Measurements from ENCODE around the gene ZSWIM4. TPM values are rescaled to one million over a fixed set of nuclear protein-coding genes. Genes with fewer than 3 reads are reported as not detected.

Gene ZSWIM4
- total and polyA plus RNA-seq, 2 of the 13 experiments (the other 11 are each of a cell fraction or from before 2014, with no cell fraction given): 0.33 to 0.86 TPM

DNA sequence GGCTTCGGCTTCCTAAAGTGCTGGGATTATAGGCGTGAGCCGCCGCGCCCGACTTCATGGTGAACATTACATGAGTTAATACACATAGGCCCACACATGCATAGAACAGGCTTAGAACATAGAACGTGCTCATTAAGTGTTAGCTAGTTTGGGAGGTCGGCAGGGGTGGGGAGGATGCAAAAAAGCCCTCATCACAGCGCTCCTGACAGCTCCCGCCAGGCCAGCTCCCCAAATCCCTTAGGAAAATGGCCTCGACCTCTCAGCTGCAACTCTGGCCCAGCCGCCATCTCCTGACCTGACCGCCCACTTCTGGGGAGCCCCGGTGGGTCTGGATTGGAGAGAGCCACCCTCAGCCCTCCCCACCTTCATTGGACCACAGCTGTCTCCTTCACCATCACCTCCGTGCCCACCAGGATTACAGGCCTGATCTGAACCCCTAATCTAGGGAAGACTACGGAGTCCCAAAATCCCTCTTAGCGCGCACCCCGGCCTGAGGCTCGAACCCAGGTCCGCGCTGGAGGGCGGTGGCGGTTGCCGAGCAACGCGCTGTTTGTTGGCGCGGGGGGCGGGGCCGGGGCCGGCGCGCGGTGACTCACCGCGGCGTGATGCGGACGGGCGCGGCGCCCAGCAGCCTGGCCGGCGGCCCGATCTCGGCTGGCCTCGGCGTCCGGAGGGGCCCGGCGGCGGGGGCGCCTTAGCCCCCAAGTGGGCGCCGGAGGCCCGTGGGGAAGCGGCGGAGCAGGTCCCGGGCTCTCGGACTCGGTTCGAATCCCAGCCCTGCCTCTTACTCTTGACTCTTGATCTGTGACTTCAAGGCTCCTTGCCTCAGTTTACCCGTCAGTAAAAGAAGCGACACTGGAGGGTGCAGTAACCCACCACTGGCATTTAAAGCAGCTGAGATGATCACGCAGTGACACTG, 55.0 kb downstream of the ZSWIM4 start (continued):
- TF ChIP-seq, protein P1, sequence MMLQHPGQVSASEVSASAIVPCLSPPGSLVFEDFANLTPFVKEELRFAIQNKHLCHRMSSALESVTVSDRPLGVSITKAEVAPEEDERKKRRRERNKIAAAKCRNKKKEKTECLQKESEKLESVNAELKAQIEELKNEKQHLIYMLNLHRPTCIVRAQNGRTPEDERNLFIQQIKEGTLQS (CRISPR knock-in tag; IDR thresholded peaks at IDR 0.05): peak; percentile 89
- no peak for TF ChIP-seq SP1 (IDR thresholded peaks at IDR 0.05)
- TF ChIP-seq SP1 (CRISPR knock-in tag; IDR thresholded peaks at IDR 0.05): peak; percentile 33; the same call in 1 of the 2 replicates
- TF ChIP-seq, protein P2, sequence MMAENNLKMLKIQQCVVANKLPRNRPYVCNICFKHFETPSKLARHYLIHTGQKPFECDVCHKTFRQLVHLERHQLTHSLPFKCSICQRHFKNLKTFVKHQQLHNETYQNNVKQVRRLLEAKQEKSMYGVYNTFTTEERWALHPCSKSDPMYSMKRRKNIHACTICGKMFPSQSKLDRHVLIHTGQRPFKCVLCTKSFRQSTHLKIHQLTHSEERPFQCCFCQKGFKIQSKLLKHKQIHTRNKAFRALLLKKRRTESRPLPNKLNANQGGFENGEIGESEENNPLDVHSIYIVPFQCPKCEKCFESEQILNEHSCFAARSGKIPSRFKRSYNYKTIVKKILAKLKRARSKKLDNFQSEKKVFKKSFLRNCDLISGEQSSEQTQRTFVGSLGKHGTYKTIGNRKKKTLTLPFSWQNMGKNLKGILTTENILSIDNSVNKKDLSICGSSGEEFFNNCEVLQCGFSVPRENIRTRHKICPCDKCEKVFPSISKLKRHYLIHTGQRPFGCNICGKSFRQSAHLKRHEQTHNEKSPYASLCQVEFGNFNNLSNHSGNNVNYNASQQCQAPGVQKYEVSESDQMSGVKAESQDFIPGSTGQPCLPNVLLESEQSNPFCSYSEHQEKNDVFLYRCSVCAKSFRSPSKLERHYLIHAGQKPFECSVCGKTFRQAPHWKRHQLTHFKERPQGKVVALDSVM (CRISPR knock-in tag; IDR thresholded peaks at IDR 0.05): peak; percentile 5; the same call in 1 of the 2 replicates
- TF ChIP-seq RFX3 (CRISPR knock-in tag; IDR thresholded peaks at IDR 0.05): peak; percentile 70
- peak; percentile 37; the same call in 1 of the 2 replicates for TF ChIP-seq SAP130 (CRISPR knock-in tag; IDR thresholded peaks at IDR 0.05; ENCODE audit: low read depth)
- peak; percentile 80 for TF ChIP-seq RFX1 (IDR thresholded peaks at IDR 0.05)
- no peak for TF ChIP-seq ZBTB8A (CRISPR knock-in tag; IDR thresholded peaks at IDR 0.05; ENCODE audit: borderline replicate concordance, low read depth)
- TF ChIP-seq CEBPB (IDR thresholded peaks at IDR 0.05; ENCODE audit: borderline replicate concordance, low read depth, low read length): no peak
- TF ChIP-seq HOXA3 (CRISPR knock-in tag; IDR thresholded peaks at IDR 0.05): peak; percentile 38; the same call in 1 of the 2 replicates
- TF ChIP-seq, protein P3, sequence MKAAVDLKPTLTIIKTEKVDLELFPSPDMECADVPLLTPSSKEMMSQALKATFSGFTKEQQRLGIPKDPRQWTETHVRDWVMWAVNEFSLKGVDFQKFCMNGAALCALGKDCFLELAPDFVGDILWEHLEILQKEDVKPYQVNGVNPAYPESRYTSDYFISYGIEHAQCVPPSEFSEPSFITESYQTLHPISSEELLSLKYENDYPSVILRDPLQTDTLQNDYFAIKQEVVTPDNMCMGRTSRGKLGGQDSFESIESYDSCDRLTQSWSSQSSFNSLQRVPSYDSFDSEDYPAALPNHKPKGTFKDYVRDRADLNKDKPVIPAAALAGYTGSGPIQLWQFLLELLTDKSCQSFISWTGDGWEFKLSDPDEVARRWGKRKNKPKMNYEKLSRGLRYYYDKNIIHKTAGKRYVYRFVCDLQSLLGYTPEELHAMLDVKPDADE (CRISPR knock-in tag; IDR thresholded peaks at IDR 0.05): no peak
- TF ChIP-seq TBP (CRISPR knock-in tag; IDR thresholded peaks at IDR 0.05): no peak
- no peak for TF ChIP-seq GABPB1 (CRISPR knock-in tag; IDR thresholded peaks at IDR 0.05)
- TF ChIP-seq ZNF501 (CRISPR knock-in tag; IDR thresholded peaks at IDR 0.05): no peak
- TF ChIP-seq, protein P4, sequence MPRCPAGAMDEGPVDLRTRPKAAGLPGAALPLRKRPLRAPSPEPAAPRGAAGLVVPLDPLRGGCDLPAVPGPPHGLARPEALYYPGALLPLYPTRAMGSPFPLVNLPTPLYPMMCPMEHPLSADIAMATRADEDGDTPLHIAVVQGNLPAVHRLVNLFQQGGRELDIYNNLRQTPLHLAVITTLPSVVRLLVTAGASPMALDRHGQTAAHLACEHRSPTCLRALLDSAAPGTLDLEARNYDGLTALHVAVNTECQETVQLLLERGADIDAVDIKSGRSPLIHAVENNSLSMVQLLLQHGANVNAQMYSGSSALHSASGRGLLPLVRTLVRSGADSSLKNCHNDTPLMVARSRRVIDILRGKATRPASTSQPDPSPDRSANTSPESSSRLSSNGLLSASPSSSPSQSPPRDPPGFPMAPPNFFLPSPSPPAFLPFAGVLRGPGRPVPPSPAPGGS (CRISPR knock-in tag; IDR thresholded peaks at IDR 0.05): no peak
- TF ChIP-seq, protein P5, sequence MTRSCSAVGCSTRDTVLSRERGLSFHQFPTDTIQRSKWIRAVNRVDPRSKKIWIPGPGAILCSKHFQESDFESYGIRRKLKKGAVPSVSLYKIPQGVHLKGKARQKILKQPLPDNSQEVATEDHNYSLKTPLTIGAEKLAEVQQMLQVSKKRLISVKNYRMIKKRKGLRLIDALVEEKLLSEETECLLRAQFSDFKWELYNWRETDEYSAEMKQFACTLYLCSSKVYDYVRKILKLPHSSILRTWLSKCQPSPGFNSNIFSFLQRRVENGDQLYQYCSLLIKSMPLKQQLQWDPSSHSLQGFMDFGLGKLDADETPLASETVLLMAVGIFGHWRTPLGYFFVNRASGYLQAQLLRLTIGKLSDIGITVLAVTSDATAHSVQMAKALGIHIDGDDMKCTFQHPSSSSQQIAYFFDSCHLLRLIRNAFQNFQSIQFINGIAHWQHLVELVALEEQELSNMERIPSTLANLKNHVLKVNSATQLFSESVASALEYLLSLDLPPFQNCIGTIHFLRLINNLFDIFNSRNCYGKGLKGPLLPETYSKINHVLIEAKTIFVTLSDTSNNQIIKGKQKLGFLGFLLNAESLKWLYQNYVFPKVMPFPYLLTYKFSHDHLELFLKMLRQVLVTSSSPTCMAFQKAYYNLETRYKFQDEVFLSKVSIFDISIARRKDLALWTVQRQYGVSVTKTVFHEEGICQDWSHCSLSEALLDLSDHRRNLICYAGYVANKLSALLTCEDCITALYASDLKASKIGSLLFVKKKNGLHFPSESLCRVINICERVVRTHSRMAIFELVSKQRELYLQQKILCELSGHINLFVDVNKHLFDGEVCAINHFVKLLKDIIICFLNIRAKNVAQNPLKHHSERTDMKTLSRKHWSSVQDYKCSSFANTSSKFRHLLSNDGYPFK (CRISPR knock-in tag; IDR thresholded peaks at IDR 0.05; ENCODE audit: borderline replicate concordance): peak; percentile 3; the same call in 1 of the 2 replicates
- no peak for TF ChIP-seq ZNF589 (CRISPR knock-in tag; conservative IDR thresholded peaks at IDR 0.05)
- TF ChIP-seq ZNF430 (CRISPR knock-in tag; IDR thresholded peaks at IDR 0.05): no peak
- TF ChIP-seq MEF2D (CRISPR knock-in tag; IDR thresholded peaks at IDR 0.05): no peak
